Ishikawa (cell line): Measurements from ENCODE around the gene CASQ2.

Experiments used
- CEBPB ChIP-seq: IDR thresholded peaks from 2 replicates; pipeline ENCODE4 v1.6.1; 2012
- CREB1 ChIP-seq: IDR thresholded peaks from 2 replicates; pipeline ENCODE4 v1.6.1; 2012; ENCODE audit warnings: low read depth
- EGR1 ChIP-seq: IDR thresholded peaks from 2 replicates; pipeline ENCODE4 v1.6.1; 2012
- EP300 ChIP-seq: IDR thresholded peaks from 2 replicates; pipeline ENCODE4 v1.6.1; 2012; ENCODE audit warnings: borderline replicate concordance
- FOXM1 ChIP-seq: IDR thresholded peaks from 2 replicates; pipeline ENCODE4 v1.6.1; 2012; ENCODE audit warnings: low read depth, borderline replicate concordance
- NFIC ChIP-seq: IDR thresholded peaks from 2 replicates; pipeline ENCODE4 v1.6.1; 2012
- RAD21 ChIP-seq: IDR thresholded peaks from 2 replicates; pipeline ENCODE4 v1.6.1; 2012; ENCODE audit warnings: low read depth
- TAF1 ChIP-seq: IDR thresholded peaks from 2 replicates; pipeline ENCODE4 v1.6.1; 2012; ENCODE audit warnings: low read depth, mild to moderate bottlenecking
- TCF12 ChIP-seq: IDR thresholded peaks from 2 replicates; pipeline ENCODE4 v1.6.1; 2012; ENCODE audit warnings: low read depth
- TEAD4 ChIP-seq: IDR thresholded peaks from 2 replicates; pipeline ENCODE4 v1.6.1; 2012
- YY1 ChIP-seq: IDR thresholded peaks from 2 replicates; pipeline ENCODE4 v1.6.1; 2012; ENCODE audit warnings: low read depth
- ZBTB7A ChIP-seq: IDR thresholded peaks from 2 replicates; pipeline ENCODE4 v1.6.1; 2012; ENCODE audit warnings: low read depth
- TF ChIP-seq, protein P1 (sequence below): IDR thresholded peaks from 2 replicates; pipeline ENCODE4 v1.6.1; 2012; ENCODE audit warnings: low read depth, mild to moderate bottlenecking
- TF ChIP-seq, protein P2 (sequence below): IDR thresholded peaks from 2 replicates; pipeline ENCODE4 v1.6.1; 2012
- TF ChIP-seq, protein P3 (sequence below): IDR thresholded peaks from 2 replicates; pipeline ENCODE4 v1.6.1; 2012

Gene CASQ2

DNA sequence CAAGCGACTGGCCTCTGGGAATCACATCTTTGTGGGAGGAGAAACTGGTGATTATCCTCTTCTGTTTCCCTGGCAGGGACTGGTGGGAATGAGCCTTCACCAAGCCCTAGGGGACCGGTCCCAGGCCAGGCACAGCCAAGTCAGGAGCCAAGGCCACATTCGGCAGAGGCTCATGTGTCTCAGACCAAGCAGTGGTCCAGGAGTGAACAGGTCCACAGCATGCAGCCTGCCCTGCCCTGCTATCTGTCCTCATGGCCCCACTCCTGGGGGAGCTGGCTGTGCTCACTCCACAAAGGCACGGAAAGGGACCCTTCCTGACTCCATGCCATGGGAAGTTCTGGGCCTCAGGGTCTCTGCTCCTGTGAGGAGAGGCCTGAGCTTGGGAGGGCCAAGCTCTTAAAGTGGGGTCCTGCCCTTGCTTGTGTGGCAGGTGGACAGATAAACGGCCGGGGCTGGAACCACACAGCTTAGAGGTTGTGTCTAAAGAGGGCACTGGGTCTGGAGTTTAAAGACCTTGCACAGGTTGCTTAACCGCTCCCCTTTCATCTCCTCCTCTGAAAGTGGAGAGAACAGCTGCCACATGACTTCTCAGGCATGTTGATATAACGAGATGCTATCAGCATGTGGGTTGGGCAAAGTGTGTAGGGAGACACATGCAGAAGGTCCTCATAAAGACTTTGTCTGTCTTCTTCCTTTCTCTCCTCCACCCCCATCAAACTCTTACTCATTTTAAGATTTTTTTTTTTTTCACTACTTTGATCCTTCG, 57.5 kb downstream of the CASQ2 start:
- no peak for TF ChIP-seq RAD21
- no peak for TF ChIP-seq EP300
- TF ChIP-seq ZBTB7A: no peak
- no peak for TF ChIP-seq TCF12
- TF ChIP-seq CEBPB: no peak
- TF ChIP-seq TAF1: no peak
- no peak for TF ChIP-seq CREB1
- no peak for TF ChIP-seq EGR1
- TF ChIP-seq, protein P1, sequence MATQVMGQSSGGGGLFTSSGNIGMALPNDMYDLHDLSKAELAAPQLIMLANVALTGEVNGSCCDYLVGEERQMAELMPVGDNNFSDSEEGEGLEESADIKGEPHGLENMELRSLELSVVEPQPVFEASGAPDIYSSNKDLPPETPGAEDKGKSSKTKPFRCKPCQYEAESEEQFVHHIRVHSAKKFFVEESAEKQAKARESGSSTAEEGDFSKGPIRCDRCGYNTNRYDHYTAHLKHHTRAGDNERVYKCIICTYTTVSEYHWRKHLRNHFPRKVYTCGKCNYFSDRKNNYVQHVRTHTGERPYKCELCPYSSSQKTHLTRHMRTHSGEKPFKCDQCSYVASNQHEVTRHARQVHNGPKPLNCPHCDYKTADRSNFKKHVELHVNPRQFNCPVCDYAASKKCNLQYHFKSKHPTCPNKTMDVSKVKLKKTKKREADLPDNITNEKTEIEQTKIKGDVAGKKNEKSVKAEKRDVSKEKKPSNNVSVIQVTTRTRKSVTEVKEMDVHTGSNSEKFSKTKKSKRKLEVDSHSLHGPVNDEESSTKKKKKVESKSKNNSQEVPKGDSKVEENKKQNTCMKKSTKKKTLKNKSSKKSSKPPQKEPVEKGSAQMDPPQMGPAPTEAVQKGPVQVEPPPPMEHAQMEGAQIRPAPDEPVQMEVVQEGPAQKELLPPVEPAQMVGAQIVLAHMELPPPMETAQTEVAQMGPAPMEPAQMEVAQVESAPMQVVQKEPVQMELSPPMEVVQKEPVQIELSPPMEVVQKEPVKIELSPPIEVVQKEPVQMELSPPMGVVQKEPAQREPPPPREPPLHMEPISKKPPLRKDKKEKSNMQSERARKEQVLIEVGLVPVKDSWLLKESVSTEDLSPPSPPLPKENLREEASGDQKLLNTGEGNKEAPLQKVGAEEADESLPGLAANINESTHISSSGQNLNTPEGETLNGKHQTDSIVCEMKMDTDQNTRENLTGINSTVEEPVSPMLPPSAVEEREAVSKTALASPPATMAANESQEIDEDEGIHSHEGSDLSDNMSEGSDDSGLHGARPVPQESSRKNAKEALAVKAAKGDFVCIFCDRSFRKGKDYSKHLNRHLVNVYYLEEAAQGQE: no peak
- TF ChIP-seq, protein P2, sequence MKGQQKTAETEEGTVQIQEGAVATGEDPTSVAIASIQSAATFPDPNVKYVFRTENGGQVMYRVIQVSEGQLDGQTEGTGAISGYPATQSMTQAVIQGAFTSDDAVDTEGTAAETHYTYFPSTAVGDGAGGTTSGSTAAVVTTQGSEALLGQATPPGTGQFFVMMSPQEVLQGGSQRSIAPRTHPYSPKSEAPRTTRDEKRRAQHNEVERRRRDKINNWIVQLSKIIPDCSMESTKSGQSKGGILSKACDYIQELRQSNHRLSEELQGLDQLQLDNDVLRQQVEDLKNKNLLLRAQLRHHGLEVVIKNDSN: no peak
- no peak for TF ChIP-seq NFIC
- TF ChIP-seq, protein P3, sequence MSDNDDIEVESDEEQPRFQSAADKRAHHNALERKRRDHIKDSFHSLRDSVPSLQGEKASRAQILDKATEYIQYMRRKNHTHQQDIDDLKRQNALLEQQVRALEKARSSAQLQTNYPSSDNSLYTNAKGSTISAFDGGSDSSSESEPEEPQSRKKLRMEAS: no peak
- no peak for TF ChIP-seq TEAD4

DNA sequence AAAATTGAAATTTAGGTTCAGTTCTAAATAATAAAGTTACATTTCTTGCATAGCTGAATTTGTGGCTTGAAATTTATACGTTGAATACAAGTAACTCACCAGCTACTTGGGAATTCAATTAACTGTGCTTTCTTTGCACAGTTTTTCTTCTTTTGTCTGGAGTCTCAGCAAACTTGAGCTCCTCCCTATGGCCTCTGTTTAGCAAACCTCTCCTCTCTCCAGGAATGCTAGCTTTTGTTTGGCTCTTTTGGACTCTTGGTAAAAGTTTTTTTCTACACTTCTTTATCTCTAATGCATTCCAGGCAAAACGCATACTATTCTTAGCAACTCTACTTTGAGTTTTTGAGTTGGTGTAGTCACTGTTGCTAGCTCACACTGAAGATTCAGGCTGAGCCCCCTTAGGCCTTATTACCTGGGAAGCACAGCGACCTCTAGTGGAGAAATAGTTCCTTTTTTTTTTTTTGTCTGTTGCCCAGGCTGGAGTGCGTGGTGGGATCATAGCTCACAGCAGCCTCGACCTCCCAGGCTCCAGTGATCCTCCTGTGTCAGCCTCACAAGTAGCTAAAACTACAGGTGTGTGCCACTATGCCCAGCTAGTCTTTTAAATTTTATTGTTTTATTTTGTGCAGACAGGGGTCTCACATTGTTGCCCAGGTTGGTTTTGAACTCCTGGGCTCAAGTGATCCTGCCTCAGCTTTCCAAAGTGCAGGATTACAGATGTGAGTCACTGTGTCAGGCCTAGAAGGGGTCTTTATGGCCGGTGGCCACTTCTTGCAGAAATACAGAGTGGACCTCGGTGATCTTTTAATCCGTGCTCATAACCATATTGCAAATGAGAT, 61.7 kb downstream of the CASQ2 start:
- TF ChIP-seq EGR1: no peak
- no peak for TF ChIP-seq YY1
- TF ChIP-seq CREB1: no peak
- no peak for TF ChIP-seq TAF1
- no peak for TF ChIP-seq FOXM1
- TF ChIP-seq RAD21: peak; percentile 54
- TF ChIP-seq, protein P3: no peak

DNA sequence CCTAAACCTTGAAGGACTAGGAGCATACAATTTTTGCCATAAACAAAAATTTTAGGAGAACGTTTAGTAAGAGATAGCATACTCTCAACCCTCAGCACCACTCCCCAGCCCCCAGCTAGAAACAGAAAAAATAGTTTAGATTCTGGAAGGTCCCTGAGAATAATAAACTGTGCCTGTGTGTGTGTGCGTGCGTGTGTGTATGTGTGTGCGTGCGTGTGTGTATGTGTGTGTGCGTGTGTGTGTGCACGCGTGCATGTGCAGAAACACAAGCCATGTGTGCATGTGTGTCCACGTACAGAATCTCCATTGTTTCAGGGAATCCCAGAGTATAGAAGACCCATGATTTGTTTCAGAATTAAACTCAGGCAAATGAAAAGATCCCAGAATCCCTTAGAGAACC, 62.6 kb downstream of the CASQ2 start:
- TF ChIP-seq TCF12 (no peak), RAD21 (no peak), EP300 (no peak), ZBTB7A (no peak), TEAD4 (no peak), CEBPB (no peak), TAF1 (no peak), EGR1 (no peak), NFIC (no peak), YY1 (no peak), CREB1 (no peak), FOXM1 (no peak)
- TF ChIP-seq, protein P1: no peak
- TF ChIP-seq, protein P3: no peak
- TF ChIP-seq, protein P2: no peak

DNA sequence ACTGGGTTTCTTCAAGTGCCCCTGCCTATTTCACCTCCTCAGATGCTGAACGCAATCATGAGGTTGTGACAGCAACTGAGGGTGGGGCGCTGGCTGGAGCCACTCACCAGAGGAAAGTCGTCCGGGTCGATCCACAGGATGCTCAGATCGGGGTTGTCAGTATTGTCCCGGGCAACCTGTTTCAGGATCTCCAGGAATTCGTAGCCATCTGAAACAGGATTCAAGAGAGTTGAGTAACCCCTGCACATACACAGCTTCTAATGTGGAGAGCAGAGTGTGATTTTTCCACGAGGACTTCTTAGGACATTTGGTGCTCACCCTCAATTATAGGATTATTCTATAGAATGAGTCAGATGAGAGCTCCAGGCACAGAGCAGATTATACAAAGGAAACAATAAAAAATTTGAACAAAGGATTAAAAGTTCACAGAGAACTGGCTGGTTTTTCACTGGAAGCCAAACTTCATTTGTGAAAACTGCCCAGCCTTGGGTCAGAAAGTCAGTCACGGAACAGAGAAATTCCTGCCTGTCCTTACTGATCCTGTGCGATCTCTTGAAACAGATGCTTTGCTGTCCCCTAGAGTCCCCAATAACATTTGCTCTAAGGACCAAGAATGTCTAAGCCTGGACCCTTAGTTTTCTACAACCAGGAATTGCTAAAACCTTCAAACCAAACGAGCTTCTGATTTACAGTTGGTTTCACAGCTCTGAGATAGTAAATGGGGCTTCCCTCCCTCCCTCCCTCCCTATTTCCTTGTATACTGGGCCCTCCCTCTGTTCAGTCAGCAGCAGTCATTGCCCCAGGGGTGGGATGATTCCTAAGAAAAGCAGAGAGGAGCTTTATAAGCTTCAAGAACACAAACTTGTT, 63.2 kb downstream of the CASQ2 start:
- no peak for TF ChIP-seq RAD21
- no peak for TF ChIP-seq CREB1
- TF ChIP-seq, protein P1: no peak
- TF ChIP-seq, protein P3: no peak
- no peak for TF ChIP-seq EP300
- TF ChIP-seq TCF12: no peak
- no peak for TF ChIP-seq FOXM1
- TF ChIP-seq, protein P2: no peak
- TF ChIP-seq CEBPB: no peak
